HG03565 (cell line): ENCODE data around the gene FGD3.
A peak's percentile ranks its signal among the peaks of the same experiment; 100 is the strongest.

Source experiments
- ATAC-seq: cut with Tn5 transposase; IDR thresholded peaks from one replicate; pipeline ENCODE4 v1.9.1; 2021; ENCODE audit warnings: mild to moderate bottlenecking, moderate library complexity; ENCODE audit not compliant: unreplicated experiment

FGD3 gene

DNA sequence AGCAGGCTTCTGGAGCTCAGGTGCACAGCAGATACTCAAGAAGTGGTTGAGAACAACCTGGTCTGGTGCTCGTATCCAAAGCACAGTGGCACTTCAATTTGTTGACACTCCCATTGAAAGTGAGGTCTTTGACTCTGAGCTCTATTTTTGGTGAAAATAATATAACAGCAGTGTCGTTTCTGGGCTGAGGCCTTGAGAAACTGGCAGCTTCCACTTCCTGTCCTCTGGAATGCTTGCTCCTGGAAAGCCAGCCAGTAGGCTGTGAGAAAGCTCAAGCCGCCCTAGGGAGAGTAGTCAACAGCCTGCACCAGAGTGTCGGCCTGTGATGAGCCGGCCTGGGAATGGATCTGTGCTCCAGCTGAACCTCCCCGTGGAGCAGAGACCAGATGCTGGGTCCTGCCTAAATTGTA is 104.4 kb downstream of the FGD3 start:
- ATAC-seq, result no peak

DNA sequence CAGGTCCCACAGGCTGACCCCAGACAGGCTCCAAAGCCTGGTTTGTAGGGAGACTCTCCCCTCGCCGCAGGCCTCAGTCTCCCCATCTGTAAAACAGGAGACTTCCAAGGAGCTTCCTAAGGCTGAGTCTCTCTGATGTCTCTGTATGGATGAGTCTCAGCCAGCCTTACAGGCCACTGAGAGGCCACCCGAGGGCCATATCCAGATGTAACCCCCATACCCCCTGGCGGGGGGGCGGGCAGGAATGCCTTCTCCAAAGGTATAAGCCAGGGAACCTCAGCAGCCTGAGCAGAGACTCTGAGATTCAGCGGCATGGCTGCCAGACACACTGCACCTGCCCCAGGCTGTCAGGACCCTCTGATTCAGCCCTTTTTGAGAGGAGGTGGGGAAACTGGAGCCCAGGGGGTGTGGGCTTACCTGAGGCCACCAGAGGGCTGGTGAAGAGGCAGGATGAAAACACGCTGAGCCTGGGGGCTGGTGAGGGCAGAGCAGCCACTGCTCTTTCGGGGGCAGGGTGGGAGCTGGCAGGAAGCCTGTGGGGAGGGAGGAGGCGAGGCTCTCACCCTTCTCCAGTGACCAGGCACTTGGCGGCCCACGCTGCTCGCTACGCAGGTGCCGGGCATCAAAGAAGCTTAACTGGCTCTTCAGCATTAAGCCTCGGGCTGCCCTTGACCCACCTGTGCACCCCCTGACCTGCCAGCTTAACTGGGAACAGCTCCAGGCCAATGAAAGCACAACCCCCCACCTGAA is 105.6 kb downstream of the FGD3 start:
- ATAC-seq, result no peak

DNA sequence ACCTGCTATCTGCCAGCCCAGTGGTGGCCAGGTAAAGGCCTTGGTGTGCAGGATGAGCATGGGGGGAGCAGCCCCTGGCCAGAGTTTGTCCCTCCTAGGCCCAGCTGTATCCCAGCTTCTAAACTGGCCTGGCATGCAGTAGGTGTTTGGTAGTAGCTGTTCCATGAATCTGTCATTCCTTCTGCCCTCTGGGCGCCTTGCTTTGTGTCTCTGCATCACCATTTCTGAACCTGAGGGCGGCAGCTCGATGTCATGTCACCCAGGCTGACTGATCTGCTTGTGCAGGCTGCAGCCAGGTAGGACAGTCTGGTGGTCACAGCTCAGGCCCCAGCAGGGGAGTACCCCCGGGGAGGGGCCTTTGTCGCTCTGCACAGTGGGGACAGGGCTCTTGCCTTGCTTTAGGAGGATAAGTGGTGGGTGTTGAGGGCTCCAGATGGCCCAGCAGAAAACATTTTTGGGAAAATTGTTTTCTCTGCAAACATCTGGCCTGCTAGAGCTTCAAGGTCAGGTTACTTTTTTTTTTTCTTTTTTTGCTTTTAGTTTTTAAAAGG is 106.5 kb downstream of the FGD3 start:
- ATAC-seq, result no peak

DNA sequence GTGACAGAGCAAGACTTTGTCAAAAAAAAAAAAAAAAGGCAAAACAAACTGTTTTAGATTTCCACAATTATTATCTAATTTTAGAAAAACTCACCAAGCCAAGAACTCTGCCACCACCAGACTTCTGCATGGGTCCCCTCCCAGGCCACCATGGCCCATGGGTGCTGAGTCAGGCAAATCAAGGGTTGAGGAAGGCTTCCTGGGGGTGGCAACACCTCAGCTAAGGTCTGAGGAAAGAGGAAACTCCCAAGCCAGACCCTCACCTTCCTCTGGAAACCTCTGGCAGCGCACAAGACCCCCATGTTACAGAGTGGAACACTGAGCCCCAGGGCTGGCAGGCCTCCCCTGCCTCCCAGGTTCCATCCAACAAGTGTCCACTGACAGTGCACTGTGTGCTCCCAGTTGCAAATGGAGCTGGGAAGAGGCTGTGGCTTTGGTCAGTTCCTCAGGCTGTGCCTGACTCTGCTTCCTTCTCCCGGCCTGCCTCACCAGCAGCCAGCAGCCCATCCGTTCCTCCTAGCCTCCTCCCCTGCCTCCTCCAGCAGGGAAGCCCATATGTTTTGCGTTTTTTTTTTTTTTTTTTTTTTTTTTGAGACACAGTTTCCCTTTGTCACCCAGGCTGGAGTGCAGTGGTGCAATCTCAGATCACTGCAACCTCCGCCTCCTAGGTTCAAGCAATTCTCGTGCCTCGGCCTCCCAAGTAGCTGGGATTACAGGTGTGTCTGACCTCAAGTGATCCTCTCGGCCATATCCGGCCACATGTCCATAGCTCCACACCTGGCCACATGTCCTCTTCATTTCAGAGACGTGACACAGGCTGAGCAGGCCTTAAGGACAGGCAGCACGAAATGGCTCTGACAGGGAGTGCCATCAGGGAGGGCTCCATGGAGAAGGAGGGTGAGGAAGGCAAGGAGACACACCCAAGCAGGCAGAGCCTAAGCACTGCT is 107.7 kb downstream of the FGD3 start:
- ATAC-seq, result no peak

DNA sequence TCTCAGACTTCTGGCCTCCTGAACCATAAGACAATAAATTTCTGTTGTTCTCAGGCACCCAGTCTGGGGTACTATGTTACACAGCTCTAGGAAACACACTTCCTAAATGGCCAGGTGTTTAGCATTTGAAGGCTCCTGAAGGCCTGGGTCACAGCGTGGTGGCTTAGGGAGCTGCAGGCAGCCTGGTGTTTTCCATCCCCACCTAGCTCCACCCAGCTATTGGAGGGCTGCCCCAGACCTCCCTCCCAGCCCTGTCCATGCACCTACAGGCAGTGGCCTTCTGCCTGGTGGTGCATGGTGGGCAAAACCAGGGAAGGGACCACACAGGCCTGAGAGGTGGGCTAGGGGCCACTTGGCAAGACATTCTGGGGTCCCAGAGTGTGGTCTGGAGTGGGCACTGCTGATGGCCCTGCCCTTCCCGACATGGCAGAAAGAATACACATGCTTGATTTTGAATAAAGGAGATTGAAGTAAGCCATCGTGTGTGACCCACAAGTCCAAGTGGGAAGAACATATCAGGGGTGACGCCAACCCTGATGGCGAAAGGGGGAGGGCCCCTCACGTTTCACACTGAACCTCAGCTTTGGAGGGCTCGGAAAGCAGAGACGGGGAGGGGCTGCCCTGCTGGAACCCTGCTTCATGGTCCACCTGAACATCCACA is 109.8 kb downstream of the FGD3 start:
- no peak for ATAC-seq

DNA sequence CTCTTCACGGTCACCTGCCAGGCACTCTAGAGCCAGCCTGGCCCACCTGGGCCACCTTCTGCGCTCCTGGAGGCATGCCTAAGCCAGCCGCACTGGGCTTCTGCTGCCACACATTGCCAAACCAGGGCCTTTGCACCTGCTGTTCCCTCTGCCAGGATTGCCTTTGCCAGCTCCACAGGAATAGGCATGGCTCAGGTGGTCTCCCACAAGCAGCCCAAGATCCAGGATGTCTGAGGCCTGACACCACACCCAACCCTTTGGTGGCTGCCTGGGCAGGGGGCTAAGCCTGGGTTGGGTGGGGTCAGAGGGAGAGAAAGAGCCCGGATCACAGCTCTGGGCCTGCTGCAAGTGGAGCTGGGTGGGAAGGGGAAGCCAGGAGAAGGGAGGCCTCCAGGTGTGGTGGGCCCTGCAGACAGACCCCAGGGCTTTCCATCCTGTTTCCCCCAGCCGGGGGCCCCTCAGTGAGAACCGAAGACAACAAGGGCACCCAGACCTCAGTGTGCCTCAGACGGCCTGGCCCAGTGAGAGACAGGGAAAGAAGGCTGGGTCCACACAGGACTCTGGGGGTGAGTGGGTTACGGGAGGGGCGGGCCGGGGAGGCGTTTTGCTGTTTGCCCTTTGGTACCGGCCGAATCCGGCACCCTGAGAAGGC is 110.5 kb downstream of the FGD3 start:
- peak; percentile 1 for ATAC-seq

DNA sequence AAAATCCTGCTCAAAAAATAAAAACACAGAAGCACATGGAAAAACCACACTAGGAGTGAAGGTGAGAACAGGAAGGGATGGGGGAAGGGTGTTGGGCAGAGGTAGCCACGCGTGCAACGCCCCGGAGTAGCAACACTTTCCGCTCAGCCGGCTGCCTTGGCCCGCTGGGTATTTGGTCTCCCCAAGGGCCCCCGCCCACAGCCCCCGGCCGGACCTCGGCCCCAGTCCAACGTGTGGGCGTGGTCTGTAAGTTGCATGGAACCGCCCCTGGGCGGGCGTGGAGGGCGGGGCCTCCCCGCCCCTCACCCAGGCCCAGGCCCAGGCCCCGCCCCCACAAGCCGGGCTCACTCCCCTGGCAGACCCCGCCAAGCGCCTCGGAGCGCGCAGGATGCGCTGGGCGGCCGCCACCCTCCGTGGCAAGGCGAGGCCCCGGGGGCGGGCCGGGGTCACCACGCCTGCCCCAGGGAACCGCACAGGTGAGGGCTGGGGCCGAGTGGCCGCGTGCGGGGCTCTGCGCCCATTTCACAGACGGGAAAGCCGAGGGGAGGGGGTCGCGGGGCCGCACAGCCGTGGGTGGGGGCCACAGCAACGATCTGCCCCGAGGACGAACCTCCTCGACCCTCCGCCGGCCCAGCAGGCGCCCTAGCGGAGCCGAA is 111.2 kb downstream of the FGD3 start, which contains the start of gene SUSD3:
Gene SUSD3, plus strand, starts transcription at position 347 of the 656 bp plus-strand sequence. Its CDS starts 42 bp downstream, at position 389.
- ATAC-seq, result peak; percentile 36

GRCh38 chr9:93059011-93059714 is 111.8 kb downstream of the FGD3 start:
- ATAC-seq, result peak; percentile 13

DNA sequence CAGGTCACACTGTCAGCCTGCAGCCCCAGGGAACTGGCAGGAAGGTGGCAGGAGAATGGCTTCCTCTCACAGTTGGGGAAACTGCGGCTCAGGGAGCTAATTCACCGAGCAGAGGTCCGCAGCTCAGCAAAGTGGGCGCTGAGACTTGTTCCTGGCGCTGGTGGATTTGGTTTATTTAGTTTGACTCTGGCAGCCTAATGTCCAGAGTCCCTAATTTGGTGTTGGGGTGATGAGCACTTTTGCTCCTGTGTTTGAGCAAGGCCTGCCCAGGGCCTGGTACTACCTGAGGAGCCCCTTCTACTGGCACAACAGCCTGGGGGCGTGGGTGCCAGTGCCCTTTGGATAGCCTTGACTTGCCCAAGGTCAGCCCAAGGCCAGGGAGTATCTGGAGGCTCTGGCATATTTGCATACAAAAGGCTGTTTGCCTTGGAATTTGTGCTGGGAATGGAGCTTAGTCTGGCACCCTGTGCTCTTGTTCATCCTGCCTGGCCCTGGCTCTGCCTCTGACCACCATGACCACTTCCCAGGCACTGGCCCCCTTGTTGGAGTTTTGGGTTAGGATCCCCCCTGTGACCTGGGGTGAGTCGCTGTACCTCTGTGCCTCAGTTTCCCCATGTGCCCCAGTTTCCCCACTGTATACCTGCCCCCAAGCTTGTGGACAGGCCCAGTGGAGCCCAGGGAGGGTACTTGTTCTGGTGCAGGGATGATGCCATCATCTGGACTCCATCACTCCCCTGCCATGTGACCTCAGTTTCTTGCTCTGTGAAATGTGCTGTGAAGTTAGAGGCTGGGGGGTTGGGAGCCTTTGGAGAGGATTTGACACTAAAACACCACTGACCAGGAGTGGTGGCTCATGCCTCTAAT is 112.6 kb downstream of the FGD3 start:
- ATAC-seq, result no peak

- ATAC-seq, result no peak
Observed at GRCh38 chr9:93060746-93061259, 113.5 kb downstream of the FGD3 start.

DNA sequence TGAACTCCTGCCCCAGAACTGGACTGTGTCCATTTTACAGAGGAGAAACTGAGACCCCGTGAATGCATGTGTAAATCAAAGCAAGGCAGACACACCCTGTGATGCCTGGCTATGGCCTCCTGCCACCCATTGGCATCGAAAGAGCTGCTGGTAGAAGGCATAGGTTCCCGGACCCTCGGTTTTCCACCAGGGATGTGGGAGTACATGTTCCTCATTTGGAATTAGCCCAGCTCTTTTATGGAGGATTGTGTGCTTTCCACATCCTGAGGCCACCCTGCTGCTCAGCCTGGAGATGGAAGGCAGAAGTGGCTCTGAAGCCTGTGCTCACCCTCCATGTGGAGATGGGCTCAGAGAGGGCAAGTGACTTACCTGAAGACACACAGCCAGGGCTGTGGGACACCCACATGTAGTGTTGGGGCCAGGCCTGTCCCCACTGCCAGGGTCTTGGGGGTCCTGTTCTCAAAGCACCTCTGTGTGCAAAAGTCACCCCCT is 114.0 kb downstream of the FGD3 start:
- no peak for ATAC-seq

GRCh38 chr9:93061791-93062763 is 114.8 kb downstream of the FGD3 start:
- no peak for ATAC-seq

- peak; percentile 92 for ATAC-seq
Observed at GRCh38 chr9:93064392-93065134, 117.2 kb downstream of the FGD3 start.

GRCh38 chr9:93065135-93065720 is 117.9 kb downstream of the FGD3 start:
- no peak for ATAC-seq

GRCh38 chr9:93066978-93067603 is 119.8 kb downstream of the FGD3 start:
- no peak for ATAC-seq
